Measurements from ENCODE around the gene DGLUCY. TPM values are rescaled to one million over a fixed set of nuclear protein-coding genes. Genes with fewer than 3 reads are reported as not detected.
"Not testable (repeated sequence)": the region's sequence is repeated elsewhere in the genome, so short reads cannot be mapped to it uniquely, and the experiment has no call there.

The DGLUCY gene
- total RNA-seq, 1 donor from 2014 or later: 15.6 TPM

GRCh38 chr14:91118511-91119068 is 4.7 kb downstream of the DGLUCY start:
- peaks cover 5% of the 10 kb centered on the region for H3K36me3 Mint-ChIP-seq (ENCODE audit: low read depth)
- TF ChIP-seq CTCF (conservative IDR thresholded peaks at IDR 0.05): no peak
- H3K4me1 Mint-ChIP-seq: peaks cover 25% of the 10 kb centered on the region
- no peak overlapping the region for H3K4me3 Mint-ChIP-seq
- DNase-seq (ENCODE audit: low read depth, low spot score): no peak
- H3K9me3 Mint-ChIP-seq: peaks cover 6% of the 10 kb centered on the region
- H3K27me3 Mint-ChIP-seq (ENCODE audit: low read depth): no peaks in the 10 kb centered on the region
- no peak overlapping the region for H3K27ac Mint-ChIP-seq (ENCODE audit: unreplicated experiment)

GRCh38 chr14:91119556-91120311 is 5.9 kb downstream of the DGLUCY start:
- Mint-ChIP-seq H3K4me1 (peaks cover 14% of the 10 kb centered on the region), H3K36me3 (ENCODE audit: low read depth) (peaks cover 5% of the 10 kb centered on the region), H3K9me3 (peaks cover 6% of the 10 kb centered on the region), H3K4me3 (no peak overlapping the region), H3K27ac (ENCODE audit: unreplicated experiment) (no peak overlapping the region), H3K27me3 (ENCODE audit: low read depth) (no peaks in the 10 kb centered on the region)
- TF ChIP-seq CTCF (conservative IDR thresholded peaks at IDR 0.05): no peak
- no peak for DNase-seq (ENCODE audit: low read depth, low spot score)

- Mint-ChIP-seq H3K36me3 (ENCODE audit: low read depth) (peaks cover 5% of the 10 kb centered on the region), H3K9me3 (peaks cover 4% of the 10 kb centered on the region), H3K4me1 (peaks cover 6% of the 10 kb centered on the region), H3K27me3 (ENCODE audit: low read depth) (no peaks in the 10 kb centered on the region), H3K4me3 (no peak overlapping the region), H3K27ac (ENCODE audit: unreplicated experiment) (no peak overlapping the region)
- DNase-seq (ENCODE audit: low read depth, low spot score): no peak
- no peak for TF ChIP-seq CTCF (conservative IDR thresholded peaks at IDR 0.05)
These were observed 9.3 kb downstream of the DGLUCY start for GRCh38 chr14:91123201-91123600.

GRCh38 chr14:91124406-91125270 is 10.8 kb downstream of the DGLUCY start:
- not testable (repeated sequence) for H3K27me3 Mint-ChIP-seq (ENCODE audit: low read depth); H3K36me3 Mint-ChIP-seq (ENCODE audit: low read depth); H3K27ac Mint-ChIP-seq (ENCODE audit: unreplicated experiment); DNase-seq (ENCODE audit: low read depth, low spot score); H3K9me3 Mint-ChIP-seq; H3K4me1 Mint-ChIP-seq; H3K4me3 Mint-ChIP-seq

GRCh38 chr14:91125271-91125660 is 11.4 kb downstream of the DGLUCY start:
- H3K27me3 Mint-ChIP-seq (ENCODE audit: low read depth): no peaks in the 10 kb centered on the region
- peaks cover 6% of the 10 kb centered on the region for H3K4me1 Mint-ChIP-seq
- no peak overlapping the region for H3K4me3 Mint-ChIP-seq
- no peak for TF ChIP-seq CTCF (conservative IDR thresholded peaks at IDR 0.05)
- H3K27ac Mint-ChIP-seq (ENCODE audit: unreplicated experiment): no peak overlapping the region
- H3K36me3 Mint-ChIP-seq (ENCODE audit: low read depth): no peaks in the 10 kb centered on the region
- no peaks in the 10 kb centered on the region for H3K9me3 Mint-ChIP-seq
- no peak for DNase-seq (ENCODE audit: low read depth, low spot score)
